ENCODE data around the gene WNT8B. TPM values are rescaled to one million over a fixed set of nuclear protein-coding genes. Genes with fewer than 3 reads are reported as not detected.

WNT8B gene
- polyA plus RNA-seq, 1 donor (not counting 4 experiments of a cell fraction or from before 2014, with no cell fraction given), result not detected

DNA sequence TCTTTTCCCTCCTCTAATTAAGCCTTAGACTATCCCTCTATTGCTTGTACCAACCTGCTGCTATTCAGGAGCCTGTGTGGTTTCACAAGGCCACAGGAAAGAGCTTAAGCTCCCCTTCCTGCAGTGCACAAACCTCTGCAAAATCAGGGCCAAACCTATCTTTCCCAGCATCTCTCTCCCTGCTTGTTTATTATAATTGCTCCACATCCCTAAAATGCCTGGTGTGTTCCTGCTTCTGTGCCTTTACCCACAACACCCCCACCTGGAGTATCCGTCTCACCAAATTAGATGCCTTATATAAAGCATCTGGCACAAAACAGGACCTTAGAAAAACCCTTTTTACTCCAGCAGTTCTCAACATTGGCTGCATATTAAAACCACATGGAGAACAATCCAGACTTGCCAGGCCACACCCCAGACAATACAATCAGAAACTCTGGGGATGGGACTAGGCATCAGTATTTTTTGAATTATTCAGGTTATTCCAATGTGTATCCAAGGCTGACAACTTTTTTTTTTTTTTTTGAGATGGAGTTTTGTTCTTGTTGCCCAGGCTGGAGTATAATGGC is 40.2 kb downstream of the WNT8B start:
- no peak overlapping the region for H3K4me2 ChIP-seq (ENCODE audit: control insufficient read depth, extremely low read depth, insufficient read depth, low read depth, low read length)
- peaks cover 4% of the 10 kb centered on the region for H4K20me1 ChIP-seq (ENCODE audit: control insufficient read depth, extremely low read depth, insufficient read depth, low read length)
- H3K36me3 ChIP-seq (ENCODE audit: control insufficient read depth in 2 of 2, extremely low read depth in 1 of 2, insufficient read depth in 2 of 2, low read length in 2 of 2), result peaks cover 4 to 10% of the 10 kb centered on the region in 2 experiments
- H2AFZ ChIP-seq (ENCODE audit: control insufficient read depth, low read length), result no peak overlapping the region
- peaks cover 8% of the 10 kb centered on the region for H3K4me1 ChIP-seq (ENCODE audit: control insufficient read depth, extremely low read depth, insufficient read depth, low read length)
- DNase-seq (ENCODE audit: low read depth, low spot score) (no peak), FAIRE-seq (no peak)
- H3K27ac ChIP-seq (ENCODE audit: control insufficient read depth, insufficient read depth, low read length), result no peak overlapping the region
- H3K27me3 ChIP-seq (ENCODE audit: control insufficient read depth, extremely low read depth, insufficient read depth, low read length), result no peaks in the 10 kb centered on the region
- dilution Hi-C loops (cut with MboI; ENCODE audit: extremely low pct_ligation_motif_present, low sequenced_read_pairs), result no loop called here
- TF ChIP-seq EZH2 (IDR thresholded peaks at IDR 0.05; ENCODE audit: low read length), result no peak
- no peak overlapping the region for H3K9ac ChIP-seq (ENCODE audit: control insufficient read depth, extremely low read depth, insufficient read depth, low read length)
- no peaks in the 10 kb centered on the region for H3K79me2 ChIP-seq (ENCODE audit: control insufficient read depth, insufficient read depth, low read length)
- H3K9me3 ChIP-seq (ENCODE audit: control insufficient read depth, low read depth, low read length), result no peaks in the 10 kb centered on the region
- no peak overlapping the region for H3K4me3 ChIP-seq (ENCODE audit: control insufficient read depth in 2 of 3, extremely low read depth in 1 of 3, insufficient read depth in 2 of 3, low read depth in 1 of 3, low read length in 3 of 3)
- no peaks in the 10 kb centered on the region for H3K9me1 ChIP-seq (ENCODE audit: control insufficient read depth, extremely low read depth, insufficient read depth, low read length)

DNA sequence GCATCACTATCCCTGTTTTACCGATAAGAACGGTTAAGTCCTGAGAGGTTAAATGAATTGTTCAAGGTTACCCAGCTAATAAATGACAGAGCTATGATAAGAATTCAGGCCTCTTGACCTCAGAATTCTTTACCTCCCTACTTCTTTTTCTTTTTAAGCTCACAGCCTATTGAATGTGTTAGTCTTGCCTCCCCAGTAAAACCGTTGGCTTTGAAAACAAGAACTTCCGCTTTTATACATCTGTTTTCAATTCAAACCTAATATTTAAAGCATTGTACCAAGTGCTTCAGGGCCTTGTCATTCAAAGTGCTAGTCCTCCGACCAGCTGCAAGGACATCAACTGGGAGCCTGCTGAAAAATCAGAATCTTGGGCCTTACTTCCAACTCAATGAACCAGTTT is 41.3 kb downstream of the WNT8B start:
- dilution Hi-C loops (cut with MboI; ENCODE audit: extremely low pct_ligation_motif_present, low sequenced_read_pairs), result no loop called here
- Histone ChIP-seq H3K4me3 (ENCODE audit: control insufficient read depth in 2 of 3, extremely low read depth in 1 of 3, insufficient read depth in 2 of 3, low read depth in 1 of 3, low read length in 3 of 3) (no peak overlapping the region), H3K4me1 (ENCODE audit: control insufficient read depth, extremely low read depth, insufficient read depth, low read length) (peaks cover 8% of the 10 kb centered on the region), H3K36me3 (ENCODE audit: control insufficient read depth in 2 of 2, extremely low read depth in 1 of 2, insufficient read depth in 2 of 2, low read length in 2 of 2) (peaks cover 4 to 8% of the 10 kb centered on the region in 2 experiments), H3K27me3 (ENCODE audit: control insufficient read depth, extremely low read depth, insufficient read depth, low read length) (no peaks in the 10 kb centered on the region), H3K9me1 (ENCODE audit: control insufficient read depth, extremely low read depth, insufficient read depth, low read length) (no peaks in the 10 kb centered on the region), H3K4me2 (ENCODE audit: control insufficient read depth, extremely low read depth, insufficient read depth, low read depth, low read length) (no peak overlapping the region), H3K9me3 (ENCODE audit: control insufficient read depth, low read depth, low read length) (no peaks in the 10 kb centered on the region), H3K27ac (ENCODE audit: control insufficient read depth, insufficient read depth, low read length) (no peak overlapping the region), H3K9ac (ENCODE audit: control insufficient read depth, extremely low read depth, insufficient read depth, low read length) (no peak overlapping the region), H3K79me2 (ENCODE audit: control insufficient read depth, insufficient read depth, low read length) (no peaks in the 10 kb centered on the region), H2AFZ (ENCODE audit: control insufficient read depth, low read length) (no peak overlapping the region), H4K20me1 (ENCODE audit: control insufficient read depth, extremely low read depth, insufficient read depth, low read length) (peaks cover 4% of the 10 kb centered on the region)
- FAIRE-seq (no peak), DNase-seq (ENCODE audit: low read depth, low spot score) (no peak)
- no peak for TF ChIP-seq EZH2 (IDR thresholded peaks at IDR 0.05; ENCODE audit: low read length)
- TF ChIP-seq, protein P1, sequence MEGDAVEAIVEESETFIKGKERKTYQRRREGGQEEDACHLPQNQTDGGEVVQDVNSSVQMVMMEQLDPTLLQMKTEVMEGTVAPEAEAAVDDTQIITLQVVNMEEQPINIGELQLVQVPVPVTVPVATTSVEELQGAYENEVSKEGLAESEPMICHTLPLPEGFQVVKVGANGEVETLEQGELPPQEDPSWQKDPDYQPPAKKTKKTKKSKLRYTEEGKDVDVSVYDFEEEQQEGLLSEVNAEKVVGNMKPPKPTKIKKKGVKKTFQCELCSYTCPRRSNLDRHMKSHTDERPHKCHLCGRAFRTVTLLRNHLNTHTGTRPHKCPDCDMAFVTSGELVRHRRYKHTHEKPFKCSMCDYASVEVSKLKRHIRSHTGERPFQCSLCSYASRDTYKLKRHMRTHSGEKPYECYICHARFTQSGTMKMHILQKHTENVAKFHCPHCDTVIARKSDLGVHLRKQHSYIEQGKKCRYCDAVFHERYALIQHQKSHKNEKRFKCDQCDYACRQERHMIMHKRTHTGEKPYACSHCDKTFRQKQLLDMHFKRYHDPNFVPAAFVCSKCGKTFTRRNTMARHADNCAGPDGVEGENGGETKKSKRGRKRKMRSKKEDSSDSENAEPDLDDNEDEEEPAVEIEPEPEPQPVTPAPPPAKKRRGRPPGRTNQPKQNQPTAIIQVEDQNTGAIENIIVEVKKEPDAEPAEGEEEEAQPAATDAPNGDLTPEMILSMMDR (optimal IDR thresholded peaks at IDR 0.05 in 1 of 3, IDR thresholded peaks at IDR 0.05 in 1 of 3, conservative IDR thresholded peaks at IDR 0.05 in 1 of 3; ENCODE audit: extremely low read depth in 1 of 3, insufficient read depth in 2 of 3, low read length in 3 of 3), result no peak

DNA sequence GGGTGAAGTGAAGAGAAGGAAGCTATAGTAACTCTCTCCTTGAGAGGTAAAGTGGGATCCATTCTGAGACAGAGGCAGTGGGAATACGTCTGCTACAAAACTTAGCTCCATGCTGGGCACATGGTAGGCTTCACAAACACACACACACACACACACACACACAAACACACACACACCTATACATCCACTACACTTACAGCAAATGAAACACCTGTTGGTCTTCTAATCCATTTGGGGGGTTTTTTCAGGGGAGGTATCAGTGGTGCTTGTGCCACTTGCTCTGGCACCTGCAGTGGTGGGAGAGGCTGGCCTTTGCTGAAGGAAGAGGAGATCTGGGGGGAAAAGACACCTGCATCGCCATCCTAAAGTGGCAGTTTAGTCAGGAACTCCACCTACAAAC is 42.4 kb downstream of the WNT8B start:
- Histone ChIP-seq H3K9ac (ENCODE audit: control insufficient read depth, extremely low read depth, insufficient read depth, low read length) (no peak overlapping the region), H3K27ac (ENCODE audit: control insufficient read depth, insufficient read depth, low read length) (no peak overlapping the region), H3K27me3 (ENCODE audit: control insufficient read depth, extremely low read depth, insufficient read depth, low read length) (no peaks in the 10 kb centered on the region), H3K79me2 (ENCODE audit: control insufficient read depth, insufficient read depth, low read length) (no peaks in the 10 kb centered on the region), H3K9me3 (ENCODE audit: control insufficient read depth, low read depth, low read length) (no peaks in the 10 kb centered on the region), H3K4me1 (ENCODE audit: control insufficient read depth, extremely low read depth, insufficient read depth, low read length) (peaks cover 8% of the 10 kb centered on the region), H3K9me1 (ENCODE audit: control insufficient read depth, extremely low read depth, insufficient read depth, low read length) (no peaks in the 10 kb centered on the region), H2AFZ (ENCODE audit: control insufficient read depth, low read length) (no peak overlapping the region), H3K4me3 (ENCODE audit: control insufficient read depth in 2 of 3, extremely low read depth in 1 of 3, insufficient read depth in 2 of 3, low read depth in 1 of 3, low read length in 3 of 3) (no peak overlapping the region), H3K36me3 (ENCODE audit: control insufficient read depth in 2 of 2, extremely low read depth in 1 of 2, insufficient read depth in 2 of 2, low read length in 2 of 2) (peaks cover 4 to 8% of the 10 kb centered on the region in 2 experiments), H4K20me1 (ENCODE audit: control insufficient read depth, extremely low read depth, insufficient read depth, low read length) (peaks cover 4% of the 10 kb centered on the region), H3K4me2 (ENCODE audit: control insufficient read depth, extremely low read depth, insufficient read depth, low read depth, low read length) (no peak overlapping the region)
- dilution Hi-C loops (cut with MboI; ENCODE audit: extremely low pct_ligation_motif_present, low sequenced_read_pairs), result no loop called here
- no peak for TF ChIP-seq EZH2 (IDR thresholded peaks at IDR 0.05; ENCODE audit: low read length)
- TF ChIP-seq, protein P1 (optimal IDR thresholded peaks at IDR 0.05 in 1 of 3, IDR thresholded peaks at IDR 0.05 in 1 of 3, conservative IDR thresholded peaks at IDR 0.05 in 1 of 3; ENCODE audit: extremely low read depth in 1 of 3, insufficient read depth in 2 of 3, low read length in 3 of 3), result no peak
- no peak for DNase-seq (ENCODE audit: low read depth, low spot score)
- FAIRE-seq, result no peak

Data from keratinocyte (primary cell).